A673 (cell line): ENCODE measurements around the gene TBXAS1.

Experiments
- EZH2 ChIP-seq: fragments of 200-600 bp; sonication (generic); IDR thresholded peaks from 2 replicates; pipeline ENCODE4 v1.6.1; 2017; ENCODE audit warnings: borderline replicate concordance, low read depth, mild to moderate bottlenecking, mixed read lengths, antibody characterized with exemption, low read length; ENCODE audit not compliant: poor library complexity, severe bottlenecking
- TF ChIP-seq, protein P1 (sequence below): fragments of 300-800, 200-600 bp; sonication (generic); conservative IDR thresholded peaks from 2 replicates; pipeline ENCODE4 v1.5.1; 2017; ENCODE audit warnings: low read depth, mild to moderate bottlenecking, antibody characterized with exemption, low read length, moderate library complexity, mixed read lengths

DNA sequence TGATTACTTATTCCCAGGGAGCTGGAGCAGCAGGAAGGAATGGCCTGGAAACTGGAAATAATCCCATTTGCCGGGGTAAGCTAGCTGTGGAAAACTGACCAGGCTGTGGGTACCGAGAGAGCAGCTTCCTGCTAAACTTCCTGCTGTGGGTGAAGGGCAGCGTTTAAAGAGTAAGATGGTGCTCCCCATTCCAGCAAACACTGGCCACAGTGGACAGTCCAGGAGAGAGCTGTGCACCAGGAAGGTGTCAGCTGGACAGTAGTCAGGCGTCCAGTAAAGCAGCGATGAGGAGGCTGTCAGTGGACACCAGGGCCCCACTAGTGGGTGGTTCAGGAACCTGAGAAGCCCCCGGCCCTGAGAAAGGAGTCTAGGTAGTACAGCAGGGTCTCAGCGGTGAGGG is 55.4 kb downstream of the TBXAS1 start:
- TF ChIP-seq, protein P1, sequence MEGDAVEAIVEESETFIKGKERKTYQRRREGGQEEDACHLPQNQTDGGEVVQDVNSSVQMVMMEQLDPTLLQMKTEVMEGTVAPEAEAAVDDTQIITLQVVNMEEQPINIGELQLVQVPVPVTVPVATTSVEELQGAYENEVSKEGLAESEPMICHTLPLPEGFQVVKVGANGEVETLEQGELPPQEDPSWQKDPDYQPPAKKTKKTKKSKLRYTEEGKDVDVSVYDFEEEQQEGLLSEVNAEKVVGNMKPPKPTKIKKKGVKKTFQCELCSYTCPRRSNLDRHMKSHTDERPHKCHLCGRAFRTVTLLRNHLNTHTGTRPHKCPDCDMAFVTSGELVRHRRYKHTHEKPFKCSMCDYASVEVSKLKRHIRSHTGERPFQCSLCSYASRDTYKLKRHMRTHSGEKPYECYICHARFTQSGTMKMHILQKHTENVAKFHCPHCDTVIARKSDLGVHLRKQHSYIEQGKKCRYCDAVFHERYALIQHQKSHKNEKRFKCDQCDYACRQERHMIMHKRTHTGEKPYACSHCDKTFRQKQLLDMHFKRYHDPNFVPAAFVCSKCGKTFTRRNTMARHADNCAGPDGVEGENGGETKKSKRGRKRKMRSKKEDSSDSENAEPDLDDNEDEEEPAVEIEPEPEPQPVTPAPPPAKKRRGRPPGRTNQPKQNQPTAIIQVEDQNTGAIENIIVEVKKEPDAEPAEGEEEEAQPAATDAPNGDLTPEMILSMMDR: no peak
- TF ChIP-seq EZH2: no peak
